Iris pigment epithelial cell (primary cell): ENCODE measurements around the gene IFT20.
A peak's percentile ranks its signal among the peaks of the same experiment; 100 is the strongest.

Source experiments
- DNase-seq: peaks from one replicate; pipeline ENCODE4 v3.0.0-alpha.2; 2011; ENCODE audit warnings: low read depth

IFT20 gene

GRCh38 chr17:28335959-28336871 lies 943 bp upstream of the IFT20 start:
- DNase-seq, result peak; percentile 94

- DNase-seq, result peak; percentile 77
Observed at GRCh38 chr17:28334666-28335200, 539 bp downstream of the IFT20 start.

DNA sequence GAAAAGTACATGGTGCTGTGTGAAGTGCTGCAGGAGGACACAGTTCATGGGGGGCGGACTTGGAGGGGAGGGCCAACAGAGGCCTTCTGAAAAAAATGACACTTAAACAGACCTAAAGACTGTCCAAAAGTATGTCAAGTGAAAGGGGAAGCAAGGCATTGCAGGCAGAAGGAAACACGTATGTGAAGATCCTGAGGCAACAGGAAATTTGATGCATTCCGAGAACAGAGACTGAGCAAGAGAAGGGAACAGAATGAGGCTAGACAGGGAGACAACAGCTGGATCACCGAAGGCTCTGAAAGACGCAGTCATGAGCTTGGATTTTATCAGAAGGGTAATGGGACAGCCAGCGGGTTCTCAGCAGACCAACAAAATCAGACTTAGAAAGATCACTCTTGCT lies 1.1 kb downstream of the IFT20 start:
- DNase-seq, result peak; percentile 47

DNA sequence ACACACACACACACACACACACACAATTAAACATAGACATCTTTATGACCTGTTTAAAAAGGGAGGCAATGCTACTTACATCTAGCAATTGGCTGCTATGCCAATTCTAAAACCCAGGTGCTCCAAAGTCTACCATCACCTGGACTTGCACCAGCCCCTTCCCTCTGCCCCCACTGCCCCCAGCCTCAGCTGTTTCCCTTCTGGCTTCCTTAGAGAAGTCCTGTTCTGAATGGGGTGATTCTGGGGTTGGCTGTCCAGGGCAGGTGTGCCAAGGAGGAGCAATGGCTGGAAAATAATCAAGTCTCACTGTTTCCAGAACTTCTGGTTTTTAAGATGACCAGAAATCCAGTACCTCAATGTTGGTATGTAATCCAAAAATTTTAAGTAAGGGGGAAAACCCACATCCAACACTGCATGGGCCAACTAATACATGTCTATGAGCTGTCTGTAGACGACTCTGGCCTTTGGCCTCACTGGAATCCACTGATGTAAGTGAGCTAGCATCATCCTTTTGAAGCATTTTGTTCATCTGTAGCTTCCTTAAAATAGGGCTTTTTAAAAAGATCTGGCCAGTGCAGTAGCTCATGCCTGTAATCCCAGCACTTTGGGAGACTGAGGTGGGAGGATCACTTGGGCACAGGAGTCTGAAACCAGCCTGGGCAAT lies 2.1 kb downstream of the IFT20 start:
- DNase-seq, result no peak

GRCh38 chr17:28331891-28332420 lies 3.3 kb downstream of the IFT20 start:
- no peak for DNase-seq

DNA sequence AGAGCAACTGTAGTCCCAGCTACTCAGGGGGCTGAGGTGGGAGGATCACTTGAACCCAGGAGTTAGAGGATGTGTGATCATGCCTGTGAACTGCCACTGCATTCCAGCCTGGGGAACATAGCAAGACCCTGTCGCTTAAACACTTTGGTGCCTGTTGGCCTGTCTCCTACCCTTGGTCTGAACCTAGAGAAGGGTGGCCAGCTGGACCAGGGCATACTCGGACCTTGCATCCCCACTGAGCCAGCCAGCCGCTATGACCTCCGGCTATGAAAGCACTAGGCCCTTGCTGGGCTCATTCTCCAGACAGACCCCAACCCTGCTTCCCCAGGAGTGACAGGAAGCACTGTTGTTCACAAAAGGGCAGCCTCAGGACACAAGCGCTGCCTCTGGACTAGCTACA lies 4.6 kb downstream of the IFT20 start:
- DNase-seq, result no peak

GRCh38 chr17:28328325-28328724 lies 6.9 kb downstream of the IFT20 start:
- DNase-seq, result no peak

- DNase-seq, result no peak
Observed at GRCh38 chr17:28327709-28328108, 7.6 kb downstream of the IFT20 start.

- no peak for DNase-seq
Observed at GRCh38 chr17:28327031-28327607, 8.2 kb downstream of the IFT20 start.

DNA sequence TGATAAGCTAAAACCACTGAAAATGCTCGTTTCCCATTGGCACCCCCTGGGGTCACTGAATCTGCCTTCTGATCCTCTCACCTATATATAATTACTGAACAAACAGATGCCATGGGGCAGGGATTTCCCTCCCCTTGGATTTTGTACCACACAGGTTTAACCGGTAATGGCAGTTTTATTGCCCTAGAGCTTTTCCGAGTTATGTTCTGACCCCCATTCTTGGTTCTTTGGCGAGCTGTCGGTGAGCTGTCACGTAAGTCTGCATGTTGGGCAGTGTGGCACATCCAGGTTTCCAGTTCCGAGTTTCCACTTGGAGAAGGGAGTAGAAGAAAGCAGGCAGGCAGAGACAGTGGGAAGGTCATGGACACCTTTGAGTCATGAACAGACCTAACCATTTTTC lies 9.2 kb downstream of the IFT20 start:
- no peak for DNase-seq

- no peak for DNase-seq
Observed at GRCh38 chr17:28325211-28325610, 10.1 kb downstream of the IFT20 start.

DNA sequence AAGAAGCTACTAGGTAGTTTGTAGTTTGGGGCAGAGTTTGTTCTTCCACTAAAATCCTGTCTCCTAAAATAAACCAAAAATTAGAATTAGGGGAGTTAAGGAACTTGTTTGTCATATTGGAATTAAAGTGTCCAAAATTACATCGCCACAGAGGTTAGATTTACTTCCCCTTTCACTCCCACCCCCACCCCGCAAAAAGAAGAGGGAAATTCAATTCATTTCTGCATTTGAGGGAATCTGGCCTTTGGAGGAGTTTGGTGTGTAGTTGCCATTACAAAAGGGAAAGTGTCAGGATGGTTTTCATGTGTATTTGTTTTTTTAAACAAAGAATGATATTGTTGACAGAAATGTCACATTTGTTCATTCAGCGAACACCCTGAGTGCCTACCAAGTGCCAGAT lies 10.5 kb downstream of the IFT20 start:
- DNase-seq, result no peak

DNA sequence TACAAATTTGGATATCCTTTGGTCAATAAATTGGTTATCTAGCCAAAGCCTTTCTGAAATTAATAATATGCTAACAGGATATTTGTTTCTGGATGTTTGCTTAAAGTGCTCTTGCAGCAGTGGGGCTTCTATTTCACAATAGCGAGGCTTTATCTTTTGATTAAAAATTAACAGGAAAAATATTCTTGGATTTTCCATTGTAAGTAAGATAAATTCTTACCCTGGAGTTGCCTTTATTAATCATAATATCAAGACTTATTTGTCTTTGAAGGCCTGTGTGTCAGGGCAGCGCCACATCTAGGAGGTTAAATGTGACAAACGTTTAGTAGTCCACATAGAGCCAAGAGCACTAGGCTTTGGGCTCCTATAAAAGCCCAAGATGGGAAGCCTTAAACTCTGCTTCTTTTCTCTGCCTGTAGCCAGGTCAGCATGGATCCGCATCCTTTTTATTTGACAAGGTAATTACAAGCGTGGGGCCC lies 11.0 kb downstream of the IFT20 start:
- no peak for DNase-seq

DNA sequence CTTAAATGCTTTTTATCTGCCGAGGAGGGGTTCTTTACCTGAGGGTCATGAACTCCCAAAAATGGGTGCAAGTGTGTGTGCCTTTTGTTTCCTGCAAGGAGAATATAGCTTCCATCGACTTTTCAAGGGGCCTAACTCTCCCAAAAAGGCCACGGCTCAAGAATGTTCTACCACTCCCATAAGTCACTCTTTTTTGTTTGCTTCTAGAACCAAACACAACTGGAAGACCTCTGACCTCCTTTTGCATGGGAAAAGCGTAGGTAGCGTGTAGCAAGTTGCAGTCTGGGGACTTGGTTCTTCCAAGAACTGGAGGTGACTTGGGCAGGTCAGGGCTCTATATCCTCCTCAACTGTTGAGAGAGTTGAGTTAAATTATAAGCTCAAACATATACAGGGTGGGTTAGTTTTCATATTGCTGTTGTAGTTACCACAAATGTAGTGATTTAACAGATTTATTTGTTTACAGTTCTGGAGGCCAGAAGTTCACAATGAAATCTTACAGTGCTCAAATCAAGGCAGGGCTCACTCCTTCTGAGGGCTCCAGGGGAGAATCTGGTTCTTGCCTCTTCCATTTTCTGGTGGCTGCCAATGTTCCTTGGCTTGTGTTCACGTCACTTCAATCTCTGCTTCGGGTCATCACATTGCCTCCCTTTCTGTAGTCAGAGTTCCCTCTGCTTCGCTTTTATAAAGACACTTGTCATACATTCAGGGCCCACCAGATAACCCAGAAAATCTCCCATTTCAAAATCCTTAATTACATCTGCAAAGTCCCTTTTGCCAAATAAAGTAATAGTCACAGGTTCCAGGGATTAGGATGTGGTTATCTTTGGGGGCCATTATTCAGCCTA lies 14.8 kb downstream of the IFT20 start:
- DNase-seq, result no peak

- DNase-seq, result no peak
Observed at GRCh38 chr17:28319598-28319935, 15.7 kb downstream of the IFT20 start.

GRCh38 chr17:28318759-28319597 lies 16.3 kb downstream of the IFT20 start, which contains the start of gene TMEM97:
TSS of gene TMEM97 (plus strand) at chr17:28319200. CDS start at chr17:28319240, 40 bp downstream.
- DNase-seq, result peak; percentile 99

GRCh38 chr17:28317966-28318758 lies 17.1 kb downstream of the IFT20 start:
- peak; percentile 9 for DNase-seq

GRCh38 chr17:28317099-28317965 lies 17.9 kb downstream of the IFT20 start:
- no peak for DNase-seq
